Glomerular visceral epithelial cell (primary cell): ENCODE results near the gene CDRT15L2.
"Not testable (repeated sequence)": the region's sequence is repeated elsewhere in the genome, so short reads cannot be mapped to it uniquely, and the experiment has no call there.

Experiments
- DNase-seq: peaks from one replicate; pipeline ENCODE4 v3.0.0-alpha.2; 2016; ENCODE audit errors: extremely low spot score

The CDRT15L2 gene

DNA sequence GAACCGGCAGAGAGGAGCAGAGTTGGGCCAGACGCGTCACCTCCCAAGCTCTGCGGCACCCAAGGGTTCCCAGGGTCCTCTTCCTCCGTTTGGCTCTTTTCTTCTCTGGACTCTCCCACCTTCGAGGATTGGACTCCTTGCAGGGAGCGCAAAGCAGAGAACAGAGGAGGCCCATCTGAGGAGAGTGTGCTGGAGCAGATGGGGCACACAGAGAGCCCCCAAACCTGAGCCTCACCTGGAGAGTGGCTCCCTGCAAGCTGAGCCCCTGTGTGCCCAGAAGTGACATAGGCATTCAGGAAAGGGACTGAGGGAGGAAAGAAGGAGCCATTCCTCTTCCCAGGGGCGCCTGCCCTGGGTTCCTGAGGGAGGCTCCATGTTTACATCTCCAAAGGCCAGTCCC, 6.3 kb upstream of the CDRT15L2 start:
- not testable (repeated sequence) for DNase-seq

DNA sequence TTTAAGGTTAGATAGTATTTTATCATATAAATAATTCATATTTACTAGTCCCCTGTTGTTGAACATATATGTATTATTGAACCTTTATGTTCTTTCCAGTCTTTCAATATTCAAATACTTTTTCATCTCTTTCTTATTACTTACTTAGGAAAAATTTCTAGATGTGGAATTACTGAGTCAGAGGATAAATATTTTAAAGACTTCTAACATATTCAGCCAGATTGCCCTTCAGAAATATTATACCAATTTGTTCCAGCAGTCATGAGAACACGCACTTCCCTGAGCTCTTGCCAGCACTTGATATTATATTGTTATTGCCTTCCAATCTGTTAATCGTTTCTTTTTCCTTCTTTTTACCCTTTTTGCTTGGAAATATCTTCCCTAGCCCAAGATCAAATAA, 4.5 kb upstream of the CDRT15L2 start:
- DNase-seq, result not testable (repeated sequence)

- DNase-seq, result not testable (repeated sequence)
Measured at GRCh38 chr17:20583891-20584577, 4.5 kb downstream of the CDRT15L2 start.

- not testable (repeated sequence) for DNase-seq
Measured at GRCh38 chr17:20588744-20589453, 9.4 kb downstream of the CDRT15L2 start.

DNA sequence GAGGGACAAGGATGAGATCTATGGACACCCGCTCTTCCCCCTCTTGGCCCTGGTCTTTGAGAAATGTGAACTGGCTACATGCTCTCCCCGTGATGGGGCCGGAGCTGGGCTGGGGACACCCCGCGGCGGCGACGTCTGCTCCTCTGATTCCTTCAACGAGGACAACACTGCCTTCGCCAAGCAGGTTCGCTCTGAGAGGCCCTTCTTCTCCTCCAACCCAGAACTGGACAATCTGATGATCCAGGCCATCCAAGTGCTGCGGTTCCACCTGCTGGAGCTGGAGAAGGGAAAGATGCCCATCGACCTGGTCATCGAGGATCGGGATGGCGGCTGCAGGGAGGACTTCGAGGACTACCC, 9.9 kb downstream of the CDRT15L2 start:
- DNase-seq, result not testable (repeated sequence)

- not testable (repeated sequence) for DNase-seq
Measured at GRCh38 chr17:20591040-20591439, 11.5 kb downstream of the CDRT15L2 start.

DNA sequence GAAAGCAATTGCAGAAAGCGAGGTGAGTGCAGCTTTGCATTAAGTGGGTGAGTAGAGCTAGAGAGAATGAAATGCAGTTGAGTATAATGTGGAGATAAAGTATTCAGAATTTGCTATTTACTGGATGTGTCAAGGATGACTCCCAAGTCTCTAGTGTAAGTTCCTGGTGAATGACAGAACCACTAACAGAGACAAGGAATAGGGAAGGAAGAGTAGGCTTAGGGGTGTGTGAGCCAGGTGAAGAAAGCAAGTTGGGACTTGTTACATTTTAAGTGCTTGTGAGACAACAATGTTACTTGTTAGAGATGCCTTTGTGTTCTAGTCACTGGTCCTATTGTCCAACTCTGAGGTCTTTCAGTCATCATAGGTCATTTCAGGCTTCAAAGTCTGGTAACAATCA, 26.0 kb downstream of the CDRT15L2 start:
- not testable (repeated sequence) for DNase-seq

DNA sequence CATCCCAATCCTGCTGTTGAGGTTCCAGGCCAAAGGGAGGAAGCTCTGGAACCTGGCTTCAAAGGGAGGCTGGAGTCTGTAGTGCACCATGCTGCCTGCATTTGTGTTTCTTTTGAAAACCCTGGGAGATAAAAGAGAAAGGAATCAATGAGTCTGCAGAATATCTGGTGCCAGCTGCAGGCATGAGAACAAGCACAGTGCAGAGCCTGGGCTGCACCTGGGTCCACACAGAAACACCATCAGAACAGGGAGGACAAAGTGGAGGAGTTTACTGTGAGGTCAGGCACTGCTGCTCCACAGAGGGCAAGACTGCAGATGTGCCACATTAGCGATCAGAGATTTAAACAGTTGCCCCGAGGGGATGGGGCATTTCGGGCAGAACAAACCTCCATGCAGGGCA, 30.0 kb downstream of the CDRT15L2 start:
- not testable (repeated sequence) for DNase-seq

GRCh38 chr17:20611309-20611708, 31.8 kb downstream of the CDRT15L2 start:
- DNase-seq, result no peak

- no peak for DNase-seq
Measured at GRCh38 chr17:20612635-20613034, 33.1 kb downstream of the CDRT15L2 start.

DNA sequence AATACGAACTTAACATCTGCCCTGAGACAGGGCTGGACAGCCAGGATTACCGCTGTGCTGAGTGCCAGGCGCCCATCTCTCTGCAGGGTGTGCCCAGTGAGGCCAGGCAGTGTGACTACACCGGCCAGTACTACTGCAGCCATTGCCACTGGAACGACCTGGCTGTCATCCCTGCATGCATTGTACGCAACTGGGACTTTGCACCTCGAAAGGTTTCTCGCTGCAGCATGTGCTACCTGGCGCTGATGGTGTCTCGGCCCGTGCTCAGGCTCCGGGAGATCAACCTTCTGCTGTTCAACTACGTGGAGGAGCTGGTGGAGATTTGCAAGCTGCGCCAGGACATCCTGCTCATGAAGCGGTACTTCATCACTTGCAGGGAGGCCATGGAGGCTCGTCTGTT, 33.7 kb downstream of the CDRT15L2 start:
- no peak for DNase-seq

DNA sequence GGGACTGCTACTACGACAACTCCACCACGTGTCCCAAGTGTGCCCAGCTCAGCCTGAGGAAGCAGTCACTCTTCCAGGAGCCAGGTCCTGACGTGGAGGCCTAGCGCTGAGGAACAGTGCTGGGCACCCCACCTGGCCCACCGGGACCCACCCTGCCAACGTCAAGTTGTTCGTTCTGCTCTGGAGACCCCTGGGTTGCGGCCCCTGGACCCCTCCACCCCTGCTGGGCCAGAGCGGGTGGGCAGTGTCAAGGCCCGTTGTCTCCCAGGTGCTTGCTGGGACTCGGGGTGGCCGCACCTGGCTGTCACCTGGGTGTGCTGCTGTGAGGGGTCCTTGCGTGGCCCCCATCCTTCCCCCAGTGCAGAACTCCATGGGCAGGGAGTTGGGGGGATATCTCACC, 34.4 kb downstream of the CDRT15L2 start:
- DNase-seq, result no peak

- DNase-seq, result not testable (repeated sequence)
Measured at GRCh38 chr17:20615461-20615860, 35.9 kb downstream of the CDRT15L2 start.
